Osteocyte (in vitro differentiated cells): ENCODE measurements around the gene LCN2. TPM values are rescaled to one million over a fixed set of nuclear protein-coding genes. Genes with fewer than 3 reads are reported as not detected.

ENCODE experiments used
- DNase-seq: peaks from one replicate; pipeline ENCODE4 v3.0.0; 2021; ENCODE audit warnings: mixed read lengths; ENCODE audit not compliant: unreplicated experiment; ENCODE audit errors: extremely low spot score
- H3K27ac Mint-ChIP-seq: one replicate; pipeline ENCODE4 v1.8.0; 2021; ENCODE audit warnings: mild to moderate bottlenecking, mixed read lengths; ENCODE audit not compliant: unreplicated experiment
- H3K27me3 Mint-ChIP-seq: one replicate; pipeline ENCODE4 v1.8.0; 2021; ENCODE audit warnings: mixed read lengths; ENCODE audit not compliant: unreplicated experiment
- H3K36me3 Mint-ChIP-seq: one replicate; pipeline ENCODE4 v1.8.0; 2021; ENCODE audit warnings: mixed read lengths; ENCODE audit not compliant: unreplicated experiment
- H3K4me1 Mint-ChIP-seq: one replicate; pipeline ENCODE4 v1.8.0; 2021; ENCODE audit warnings: mixed read lengths; ENCODE audit not compliant: unreplicated experiment
- H3K4me3 Mint-ChIP-seq: one replicate; pipeline ENCODE4 v1.8.0; 2021; ENCODE audit warnings: mild to moderate bottlenecking, moderate library complexity, mixed read lengths; ENCODE audit not compliant: unreplicated experiment
- H3K9me3 Mint-ChIP-seq: one replicate; pipeline ENCODE4 v1.8.0; 2021; ENCODE audit warnings: mixed read lengths; ENCODE audit not compliant: unreplicated experiment
- CTCF ChIP-seq: fragments of 200-600 bp; sonication (generic); IDR thresholded peaks from 2 replicates; pipeline ENCODE4 v1.5.0; 2021; ENCODE audit warnings: antibody characterized with exemption, mild to moderate bottlenecking, moderate library complexity
- total RNA-seq: library from RNA; stranded (reverse); gene quantifications from 2 replicates; pipeline ENCODE4 v1.2.1, GENCODE V29; 2021

LCN2 gene
- total RNA-seq, 1 donor from 2014 or later: not detected

- Mint-ChIP-seq H3K27me3 (peaks cover 50% of the 10 kb centered on the region), H3K4me1 (peaks cover 7% of the 10 kb centered on the region), H3K27ac (no peak overlapping the region), H3K4me3 (no peak overlapping the region), H3K36me3 (peaks cover 4% of the 10 kb centered on the region), H3K9me3 (peaks cover 13% of the 10 kb centered on the region)
- no peak for DNase-seq
- no peak for TF ChIP-seq CTCF
Observed at GRCh38 chr9:128136816-128137793, 12.1 kb upstream of the LCN2 start.

GRCh38 chr9:128138001-128138400 is 11.3 kb upstream of the LCN2 start:
- H3K9me3 Mint-ChIP-seq: peaks cover 13% of the 10 kb centered on the region
- TF ChIP-seq CTCF: no peak
- H3K4me1 Mint-ChIP-seq: peaks cover 5% of the 10 kb centered on the region
- no peak overlapping the region for H3K4me3 Mint-ChIP-seq
- peaks cover 4% of the 10 kb centered on the region for H3K36me3 Mint-ChIP-seq
- peaks cover 43% of the 10 kb centered on the region for H3K27me3 Mint-ChIP-seq
- no peak overlapping the region for H3K27ac Mint-ChIP-seq
- no peak for DNase-seq

GRCh38 chr9:128139621-128140020 is 9.6 kb upstream of the LCN2 start:
- Mint-ChIP-seq H3K27ac (no peak overlapping the region), H3K4me1 (peaks cover 5% of the 10 kb centered on the region), H3K27me3 (peaks cover 28% of the 10 kb centered on the region), H3K9me3 (peaks cover 1% of the 10 kb centered on the region), H3K36me3 (peaks cover under 1% of the 10 kb centered on the region), H3K4me3 (no peak overlapping the region)
- DNase-seq: no peak
- TF ChIP-seq CTCF: no peak

- no peaks in the 10 kb centered on the region for H3K36me3 Mint-ChIP-seq
- H3K4me3 Mint-ChIP-seq: no peak overlapping the region
- H3K4me1 Mint-ChIP-seq: peaks cover 1% of the 10 kb centered on the region
- peaks cover 11% of the 10 kb centered on the region for H3K27me3 Mint-ChIP-seq
- TF ChIP-seq CTCF: no peak
- H3K9me3 Mint-ChIP-seq: no peaks in the 10 kb centered on the region
- no peak for DNase-seq
- H3K27ac Mint-ChIP-seq: no peak overlapping the region
Observed at GRCh38 chr9:128141604-128142003, 7.6 kb upstream of the LCN2 start.

- H3K36me3 Mint-ChIP-seq: no peaks in the 10 kb centered on the region
- TF ChIP-seq CTCF: no peak
- H3K4me3 Mint-ChIP-seq: no peak overlapping the region
- no peaks in the 10 kb centered on the region for H3K9me3 Mint-ChIP-seq
- peaks cover 1% of the 10 kb centered on the region for H3K4me1 Mint-ChIP-seq
- DNase-seq: no peak
- peaks cover 7% of the 10 kb centered on the region for H3K27me3 Mint-ChIP-seq
- no peak overlapping the region for H3K27ac Mint-ChIP-seq
Observed at GRCh38 chr9:128142061-128142460, 7.2 kb upstream of the LCN2 start.
